ENCODE results near the gene WTIP.

Gene WTIP

GRCh38 chr19:34540811-34541557, 59.4 kb downstream of the WTIP start:
- Histone ChIP-seq H3K36me3 (ENCODE audit: insufficient read depth, low read length) (no peaks in the 10 kb centered on the region), H3K9me3 (ENCODE audit: low read length) (no peaks in the 10 kb centered on the region), H3K27me3 (ENCODE audit: control insufficient read depth in 1 of 2, insufficient read depth in 2 of 2, low read length in 2 of 2) (no peaks in the 10 kb centered on the region), H3K4me1 (ENCODE audit: insufficient read depth, low read length) (no peaks in the 10 kb centered on the region), H3K27ac (ENCODE audit: low read depth, low read length) (no peak overlapping the region), H3K9ac (ENCODE audit: low read length) (no peak overlapping the region), H3K4me3 (ENCODE audit: low read depth in 1 of 2, low read length in 2 of 2) (no peak overlapping the region)

GRCh38 chr19:34549833-34550232, 68.3 kb downstream of the WTIP start:
- no peak overlapping the region for H3K4me3 ChIP-seq (ENCODE audit: low read depth in 1 of 2, low read length in 2 of 2)
- no peak overlapping the region for H3K27ac ChIP-seq (ENCODE audit: low read depth, low read length)
- H3K36me3 ChIP-seq (ENCODE audit: insufficient read depth, low read length), result no peaks in the 10 kb centered on the region
- H3K27me3 ChIP-seq (ENCODE audit: control insufficient read depth in 1 of 2, insufficient read depth in 2 of 2, low read length in 2 of 2), result no peaks in the 10 kb centered on the region
- H3K4me1 ChIP-seq (ENCODE audit: insufficient read depth, low read length), result no peaks in the 10 kb centered on the region
- H3K9me3 ChIP-seq (ENCODE audit: low read length), result no peaks in the 10 kb centered on the region
- H3K9ac ChIP-seq (ENCODE audit: low read length), result no peak overlapping the region

- Histone ChIP-seq H3K9ac (ENCODE audit: low read length) (no peak overlapping the region), H3K27ac (ENCODE audit: low read depth, low read length) (no peak overlapping the region), H3K9me3 (ENCODE audit: low read length) (no peaks in the 10 kb centered on the region), H3K27me3 (ENCODE audit: control insufficient read depth in 1 of 2, insufficient read depth in 2 of 2, low read length in 2 of 2) (no peaks in the 10 kb centered on the region), H3K4me3 (ENCODE audit: low read depth in 1 of 2, low read length in 2 of 2) (no peak overlapping the region), H3K4me1 (ENCODE audit: insufficient read depth, low read length) (no peaks in the 10 kb centered on the region), H3K36me3 (ENCODE audit: insufficient read depth, low read length) (no peaks in the 10 kb centered on the region)
These were observed 73.9 kb downstream of the WTIP start for GRCh38 chr19:34555447-34555846.

- no peak overlapping the region for H3K4me3 ChIP-seq (ENCODE audit: low read depth in 1 of 2, low read length in 2 of 2)
- no peaks in the 10 kb centered on the region for H3K4me1 ChIP-seq (ENCODE audit: insufficient read depth, low read length)
- H3K9ac ChIP-seq (ENCODE audit: low read length), result no peak overlapping the region
- H3K27me3 ChIP-seq (ENCODE audit: control insufficient read depth in 1 of 2, insufficient read depth in 2 of 2, low read length in 2 of 2), result no peaks in the 10 kb centered on the region
- no peak overlapping the region for H3K27ac ChIP-seq (ENCODE audit: low read depth, low read length)
- no peaks in the 10 kb centered on the region for H3K9me3 ChIP-seq (ENCODE audit: low read length)
- no peaks in the 10 kb centered on the region for H3K36me3 ChIP-seq (ENCODE audit: insufficient read depth, low read length)
These were observed 74.9 kb downstream of the WTIP start for GRCh38 chr19:34556488-34556887.

- Histone ChIP-seq H3K4me3 (ENCODE audit: low read depth in 1 of 2, low read length in 2 of 2) (no peak overlapping the region), H3K9me3 (ENCODE audit: low read length) (no peaks in the 10 kb centered on the region), H3K36me3 (ENCODE audit: insufficient read depth, low read length) (no peaks in the 10 kb centered on the region), H3K9ac (ENCODE audit: low read length) (no peak overlapping the region), H3K27ac (ENCODE audit: low read depth, low read length) (no peak overlapping the region), H3K4me1 (ENCODE audit: insufficient read depth, low read length) (no peaks in the 10 kb centered on the region), H3K27me3 (ENCODE audit: control insufficient read depth in 1 of 2, insufficient read depth in 2 of 2, low read length in 2 of 2) (no peaks in the 10 kb centered on the region)
These were observed 77.5 kb downstream of the WTIP start for GRCh38 chr19:34559045-34559444.

GRCh38 chr19:34560229-34560628, 78.7 kb downstream of the WTIP start:
- Histone ChIP-seq H3K9me3 (ENCODE audit: low read length) (no peaks in the 10 kb centered on the region), H3K9ac (ENCODE audit: low read length) (no peak overlapping the region), H3K27me3 (ENCODE audit: control insufficient read depth in 1 of 2, insufficient read depth in 2 of 2, low read length in 2 of 2) (no peaks in the 10 kb centered on the region)

More at GRCh38 chr19:34560229-34560628, 78.7 kb downstream of the WTIP start:
- no peaks in the 10 kb centered on the region for H3K36me3 ChIP-seq (ENCODE audit: insufficient read depth, low read length)
- no peak overlapping the region for H3K4me3 ChIP-seq (ENCODE audit: low read depth in 1 of 2, low read length in 2 of 2)
- no peaks in the 10 kb centered on the region for H3K4me1 ChIP-seq (ENCODE audit: insufficient read depth, low read length)
- H3K27ac ChIP-seq (ENCODE audit: low read depth, low read length), result no peak overlapping the region

Measured in muscle layer of colon (tissue), 2 donors.